B cell (primary cell): ENCODE measurements around the gene SIRPB2.

ENCODE experiments used
- CTCF ChIP-seq: fragments of 200-600 bp; IDR thresholded peaks from one replicate; pipeline ENCODE4 v1.8.0; 2022; ENCODE audit warnings: antibody characterized with exemption, mild to moderate bottlenecking
- EZH2 ChIP-seq: IDR thresholded peaks from 2 replicates; pipeline ENCODE4 v1.6.1; 2012; ENCODE audit warnings: borderline replicate concordance, low read depth, mild to moderate bottlenecking, moderate library complexity, low read length; ENCODE audit not compliant: insufficient read depth, poor library complexity, severe bottlenecking

GRCh38 chr20:1479831-1480595, 11.2 kb downstream of the SIRPB2 start:
- TF ChIP-seq CTCF (no peak), EZH2 (no peak)
